WTC11 (cell line): ENCODE measurements around the gene KRTAP10-6. TPM values are rescaled to one million over a fixed set of nuclear protein-coding genes. Genes with fewer than 3 reads are reported as not detected.

Experiments
- ATAC-seq: fragments of 200-7000 bp; cut with Tn5 transposase; 2 replicates; pipeline ENCODE4 v1.10.0; 2021; ENCODE audit warnings: mild to moderate bottlenecking, moderate library complexity
- CTCF ChIA-PET: fragments of 300-600 bp; sonication (Branson Sonifier 250); formaldehyde crosslinking; loops from one replicate; lab custom pipeline; 2021; ENCODE audit warnings: antibody characterized with exemption; lab: Charles Lee
- POLR2A ChIA-PET: fragments of 350-600 bp; sonication (Branson Sonifier 250); formaldehyde crosslinking; loops from one replicate; lab custom pipeline; 2021; ENCODE audit warnings: antibody characterized with exemption; lab: Charles Lee
- DNase-seq: peaks from one replicate; pipeline ENCODE4 v3.0.0; 2021; ENCODE audit warnings: low spot score
- H3K27ac Mint-ChIP-seq: 2 replicates; pipeline ENCODE4 v1.8.0; 2021; ENCODE audit warnings: mixed read lengths
- H3K27me3 Mint-ChIP-seq: 2 replicates; pipeline ENCODE4 v1.8.0; 2021; ENCODE audit warnings: low read depth, mild to moderate bottlenecking, moderate library complexity, mixed read lengths
- H3K36me3 Mint-ChIP-seq: 2 replicates; pipeline ENCODE4 v1.8.0; 2021; ENCODE audit warnings: mixed read lengths
- H3K4me1 Mint-ChIP-seq: 2 replicates; pipeline ENCODE4 v1.8.0; 2022; ENCODE audit warnings: mixed read lengths
- H3K4me3 Mint-ChIP-seq: 2 replicates; pipeline ENCODE4 v1.8.0; 2021; ENCODE audit warnings: mild to moderate bottlenecking, moderate library complexity, mixed read lengths
- H3K9me3 Mint-ChIP-seq: 2 replicates; pipeline ENCODE4 v1.8.0; 2021; ENCODE audit warnings: mixed read lengths
- AR ChIP-seq: fragments of 250-450 bp; sonication (Bioruptor Pico); IDR thresholded peaks from 2 replicates; pipeline ENCODE4 v1.9.0; 2021; ENCODE audit warnings: mild to moderate bottlenecking
- E2F1 ChIP-seq: sonication (generic); formaldehyde crosslinking; IDR thresholded peaks from 2 replicates; pipeline ENCODE4 v1.8.0; 2022; ENCODE audit warnings: mild to moderate bottlenecking, missing genetic modification reagents
- ELF4 ChIP-seq: sonication (generic); formaldehyde crosslinking; IDR thresholded peaks from 2 replicates; pipeline ENCODE4 v1.8.1; 2022; ENCODE audit warnings: low read depth, mild to moderate bottlenecking, moderate library complexity, missing genetic modification reagents
- EMX1 ChIP-seq: fragments of 250-450 bp; sonication (Bioruptor Pico); IDR thresholded peaks from 2 replicates; pipeline ENCODE4 v1.8.0; 2021; ENCODE audit warnings: mild to moderate bottlenecking
- GABPB1 ChIP-seq: sonication (generic); formaldehyde crosslinking; IDR thresholded peaks from 2 replicates; pipeline ENCODE4 v1.8.1; 2023; ENCODE audit warnings: mild to moderate bottlenecking, missing genetic modification reagents
- GTF2I ChIP-seq: fragments of 250-450 bp; sonication (Bioruptor Pico); conservative IDR thresholded peaks from 2 replicates; pipeline ENCODE4 v1.4.0; 2021; ENCODE audit warnings: mild to moderate bottlenecking
- IRF1 ChIP-seq: sonication (generic); formaldehyde crosslinking; IDR thresholded peaks from 2 replicates; pipeline ENCODE4 v1.8.0; 2023; ENCODE audit warnings: missing genetic modification reagents
- JUN ChIP-seq: sonication (generic); formaldehyde crosslinking; IDR thresholded peaks from 2 replicates; pipeline ENCODE4 v1.8.0; 2023; ENCODE audit warnings: mild to moderate bottlenecking, missing genetic modification reagents
- NFYB ChIP-seq: sonication (generic); formaldehyde crosslinking; conservative IDR thresholded peaks from 2 replicates; pipeline ENCODE4 v1.8.0; 2022; ENCODE audit warnings: low read depth, missing genetic modification reagents
- NR1H2 ChIP-seq: sonication (generic); formaldehyde crosslinking; IDR thresholded peaks from 2 replicates; pipeline ENCODE4 v1.9.0; 2021; ENCODE audit warnings: mild to moderate bottlenecking, moderate library complexity, missing genetic modification reagents
- PRRX2 ChIP-seq: fragments of 250-450 bp; sonication (Bioruptor Pico); IDR thresholded peaks from 2 replicates; pipeline ENCODE4 v1.8.0; 2021; ENCODE audit warnings: mild to moderate bottlenecking
- RELA ChIP-seq: sonication (generic); formaldehyde crosslinking; IDR thresholded peaks from 2 replicates; pipeline ENCODE4 v1.8.1; 2022; ENCODE audit warnings: missing genetic modification reagents, mild to moderate bottlenecking, borderline replicate concordance
- USF2 ChIP-seq: sonication (generic); formaldehyde crosslinking; IDR thresholded peaks from 2 replicates; pipeline ENCODE4 v1.8.1; 2023; ENCODE audit warnings: mild to moderate bottlenecking, missing genetic modification reagents, moderate library complexity
- ZNF138 ChIP-seq: sonication (generic); formaldehyde crosslinking; conservative IDR thresholded peaks from 2 replicates; pipeline ENCODE4 v1.8.1; 2022; ENCODE audit warnings: mild to moderate bottlenecking, moderate library complexity, missing genetic modification reagents
- ZNF317 ChIP-seq: sonication (generic); formaldehyde crosslinking; IDR thresholded peaks from 2 replicates; pipeline ENCODE4 v1.8.1; 2023; ENCODE audit warnings: low read depth, mild to moderate bottlenecking, moderate library complexity, missing genetic modification reagents, borderline replicate concordance
- ZNF396 ChIP-seq: fragments of 250-450 bp; sonication (Bioruptor Pico); IDR thresholded peaks from 2 replicates; pipeline ENCODE4 v1.8.0; 2021; ENCODE audit warnings: mild to moderate bottlenecking, moderate library complexity, borderline replicate concordance
- ZNF532 ChIP-seq: fragments of 250-450 bp; sonication (Bioruptor Pico); IDR thresholded peaks from 2 replicates; pipeline ENCODE4 v1.9.0; 2021; ENCODE audit warnings: mild to moderate bottlenecking, borderline replicate concordance
- total RNA-seq: library from RNA; stranded (reverse); gene quantifications from 3 replicates; pipeline ENCODE4 v1.2.3, GENCODE V29; 2021

The KRTAP10-6 gene
- total RNA-seq, 1 experiment from 2014 or later: 0.17 TPM

GRCh38 chr21:44589094-44589493 lies 3.2 kb downstream of the KRTAP10-6 start:
- DNase-seq (no peak), ATAC-seq (no peak)
- Mint-ChIP-seq H3K4me1 (peaks cover 13% of the 10 kb centered on the region), H3K36me3 (no peaks in the 10 kb centered on the region), H3K27ac (no peak overlapping the region), H3K9me3 (peaks cover 24% of the 10 kb centered on the region), H3K4me3 (no peak overlapping the region), H3K27me3 (peaks cover 3% of the 10 kb centered on the region; the same call in 1 of the 2 replicates)
- TF ChIP-seq ZNF396 (no peak), NFYB (CRISPR knock-in tag) (no peak), RELA (CRISPR knock-in tag) (no peak), ZNF138 (CRISPR knock-in tag) (no peak), USF2 (CRISPR knock-in tag) (no peak)
- POLR2A ChIA-PET: no interaction called here
- CTCF ChIA-PET: no interaction called here

GRCh38 chr21:44585892-44586291 lies 6.4 kb downstream of the KRTAP10-6 start:
- Mint-ChIP-seq H3K4me3 (no peak overlapping the region), H3K27ac (no peak overlapping the region), H3K9me3 (peaks cover 39% of the 10 kb centered on the region), H3K27me3 (peaks cover 3% of the 10 kb centered on the region; the same call in 1 of the 2 replicates), H3K36me3 (peaks cover 6% of the 10 kb centered on the region; the same call in 1 of the 2 replicates), H3K4me1 (no peaks in the 10 kb centered on the region; the same call in 1 of the 2 replicates)
- TF ChIP-seq NR1H2 (CRISPR knock-in tag): no peak
- TF ChIP-seq AR (CRISPR knock-in tag): no peak
- no peak for TF ChIP-seq IRF1
- no peak for TF ChIP-seq PRRX2 (CRISPR knock-in tag)
- TF ChIP-seq JUN (CRISPR knock-in tag): no peak
- TF ChIP-seq ELF4 (CRISPR knock-in tag): no peak
- no peak for TF ChIP-seq ZNF317 (CRISPR knock-in tag)
- TF ChIP-seq E2F1: no peak
- TF ChIP-seq GTF2I (CRISPR knock-in tag): no peak
- no peak for TF ChIP-seq ZNF532 (CRISPR knock-in tag)
- TF ChIP-seq EMX1 (CRISPR knock-in tag): no peak
- no peak for TF ChIP-seq GABPB1
- ATAC-seq (no peak), DNase-seq (no peak)
- CTCF ChIA-PET: no interaction called here
- POLR2A ChIA-PET: no interaction called here
